22Rv1 (cell line): ENCODE results near the gene TRIM72.

Source experiments
- ZFX ChIP-seq: fragments of 450-650 bp; IDR thresholded peaks from 2 replicates; pipeline ENCODE4 v1.6.1; 2017; ENCODE audit warnings: antibody characterized with exemption, borderline replicate concordance
- TF ChIP-seq, protein P1 (sequence below): fragments of 450-650 bp; IDR thresholded peaks from 2 replicates; pipeline ENCODE4 v1.5.1; 2017; ENCODE audit warnings: mild to moderate bottlenecking

DNA sequence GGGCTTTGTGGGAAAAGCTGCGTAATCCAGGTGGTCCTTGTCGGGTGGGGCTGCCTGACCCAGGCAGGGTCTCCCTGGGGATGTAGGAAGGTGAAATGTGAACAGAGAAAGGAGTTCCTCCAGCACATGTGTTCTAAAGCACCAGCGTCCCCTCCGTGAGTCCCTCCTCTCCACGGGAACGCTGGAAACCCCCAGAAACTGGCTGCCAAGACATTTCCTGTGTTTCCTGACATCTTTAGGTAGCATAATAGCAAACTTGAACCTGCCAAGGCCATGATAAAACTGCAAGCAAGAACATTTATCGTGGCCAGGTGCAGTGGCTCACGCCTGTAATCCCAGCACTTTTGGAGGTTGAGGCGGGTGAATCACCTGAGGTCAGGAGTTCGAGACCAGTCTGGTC lies 15.6 kb downstream of the TRIM72 start:
- TF ChIP-seq, protein P1, sequence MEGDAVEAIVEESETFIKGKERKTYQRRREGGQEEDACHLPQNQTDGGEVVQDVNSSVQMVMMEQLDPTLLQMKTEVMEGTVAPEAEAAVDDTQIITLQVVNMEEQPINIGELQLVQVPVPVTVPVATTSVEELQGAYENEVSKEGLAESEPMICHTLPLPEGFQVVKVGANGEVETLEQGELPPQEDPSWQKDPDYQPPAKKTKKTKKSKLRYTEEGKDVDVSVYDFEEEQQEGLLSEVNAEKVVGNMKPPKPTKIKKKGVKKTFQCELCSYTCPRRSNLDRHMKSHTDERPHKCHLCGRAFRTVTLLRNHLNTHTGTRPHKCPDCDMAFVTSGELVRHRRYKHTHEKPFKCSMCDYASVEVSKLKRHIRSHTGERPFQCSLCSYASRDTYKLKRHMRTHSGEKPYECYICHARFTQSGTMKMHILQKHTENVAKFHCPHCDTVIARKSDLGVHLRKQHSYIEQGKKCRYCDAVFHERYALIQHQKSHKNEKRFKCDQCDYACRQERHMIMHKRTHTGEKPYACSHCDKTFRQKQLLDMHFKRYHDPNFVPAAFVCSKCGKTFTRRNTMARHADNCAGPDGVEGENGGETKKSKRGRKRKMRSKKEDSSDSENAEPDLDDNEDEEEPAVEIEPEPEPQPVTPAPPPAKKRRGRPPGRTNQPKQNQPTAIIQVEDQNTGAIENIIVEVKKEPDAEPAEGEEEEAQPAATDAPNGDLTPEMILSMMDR = no peak
- no peak for TF ChIP-seq ZFX
